Activated CD8-positive, alpha-beta T cell treated with anti-CD3 and anti-CD28 coated beads for 36 hours (primary cell): ENCODE data around the gene HS3ST2. TPM values are rescaled to one million over a fixed set of nuclear protein-coding genes. Genes with fewer than 3 reads are reported as not detected.

Experiments used
- ATAC-seq: fragments of 200-7000 bp; cut with Tn5 transposase; one replicate; pipeline ENCODE4 v1.10.0; 2021; ENCODE audit warnings: mild to moderate bottlenecking, moderate library complexity
- CTCF ChIA-PET: fragments of 350-600 bp; sonication (Branson Sonifier 250); formaldehyde crosslinking; loops from one replicate; lab custom pipeline; 2021; ENCODE audit warnings: antibody characterized with exemption; lab: Charles Lee
- POLR2A ChIA-PET: fragments of 350-600 bp; sonication (Branson Sonifier 250); formaldehyde crosslinking; loops from one replicate; lab custom pipeline; 2021; ENCODE audit warnings: antibody characterized with exemption; lab: Charles Lee
- DNase-seq: peaks from one replicate; pipeline ENCODE4 v3.0.0-alpha.2; 2020
- H3K27ac Mint-ChIP-seq: one replicate; pipeline ENCODE4 v1.8.0; 2021; ENCODE audit warnings: mild to moderate bottlenecking, mixed read lengths
- H3K27me3 Mint-ChIP-seq: one replicate; pipeline ENCODE4 v1.8.0; 2021; ENCODE audit warnings: mixed read lengths
- H3K36me3 Mint-ChIP-seq: one replicate; pipeline ENCODE4 v1.8.0; 2021; ENCODE audit warnings: low read depth, mixed read lengths
- H3K4me1 Mint-ChIP-seq: one replicate; pipeline ENCODE4 v1.8.0; 2021; ENCODE audit warnings: low read depth, mixed read lengths
- H3K4me3 Mint-ChIP-seq: one replicate; pipeline ENCODE4 v1.8.0; 2021; ENCODE audit warnings: mild to moderate bottlenecking, moderate library complexity, mixed read lengths
- H3K9me3 Mint-ChIP-seq: one replicate; pipeline ENCODE4 v1.8.0; 2021; ENCODE audit warnings: mixed read lengths
- intact Hi-C: fragments of 100-400 bp; cut with micrococcal nuclease; formaldehyde crosslinking; loops from one replicate; pipeline ENCODE4 v1.10.0; 2022
- total RNA-seq, 2 experiments: library from RNA; stranded (reverse); gene quantifications; one replicate each; pipeline ENCODE4 v1.2.3, GENCODE V29; 2021
- TF ChIP-seq, protein P1 (sequence below): fragments of 200-600 bp; IDR thresholded peaks from one replicate; pipeline ENCODE4 v1.8.0; 2022; ENCODE audit warnings: antibody characterized with exemption, mild to moderate bottlenecking

The HS3ST2 gene
- total RNA-seq, 2 experiments from 2014 or later: not detected

DNA sequence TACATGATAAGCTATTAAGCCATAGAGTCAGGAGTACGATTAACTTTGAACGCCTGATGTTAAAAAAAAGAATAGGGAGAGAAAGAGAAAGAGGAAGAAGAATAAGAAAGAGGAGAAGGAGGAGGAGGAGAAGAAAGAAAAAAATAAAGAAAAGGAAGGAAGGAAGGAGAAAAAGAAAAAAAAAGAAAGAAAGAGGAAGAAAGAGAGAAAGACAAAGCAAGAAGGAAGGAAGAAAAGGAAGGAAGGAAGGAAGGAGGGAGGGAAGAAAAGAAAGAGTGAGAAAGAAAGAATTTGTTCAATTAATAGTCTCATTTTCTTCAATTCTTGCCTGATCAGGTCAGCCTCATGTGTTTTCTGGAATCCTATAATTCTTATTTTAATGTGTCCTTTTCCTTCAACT is 33.7 kb downstream of the HS3ST2 start:
- Mint-ChIP-seq H3K4me3 (no peak overlapping the region), H3K27ac (no peak overlapping the region), H3K9me3 (no peaks in the 10 kb centered on the region), H3K36me3 (no peaks in the 10 kb centered on the region), H3K4me1 (no peaks in the 10 kb centered on the region), H3K27me3 (peaks cover 10% of the 10 kb centered on the region)
- ATAC-seq: no peak
- POLR2A ChIA-PET: no interaction called here
- intact Hi-C loops: no loop called here
- CTCF ChIA-PET: no interaction called here
- DNase-seq: no peak
- TF ChIP-seq, protein P1, sequence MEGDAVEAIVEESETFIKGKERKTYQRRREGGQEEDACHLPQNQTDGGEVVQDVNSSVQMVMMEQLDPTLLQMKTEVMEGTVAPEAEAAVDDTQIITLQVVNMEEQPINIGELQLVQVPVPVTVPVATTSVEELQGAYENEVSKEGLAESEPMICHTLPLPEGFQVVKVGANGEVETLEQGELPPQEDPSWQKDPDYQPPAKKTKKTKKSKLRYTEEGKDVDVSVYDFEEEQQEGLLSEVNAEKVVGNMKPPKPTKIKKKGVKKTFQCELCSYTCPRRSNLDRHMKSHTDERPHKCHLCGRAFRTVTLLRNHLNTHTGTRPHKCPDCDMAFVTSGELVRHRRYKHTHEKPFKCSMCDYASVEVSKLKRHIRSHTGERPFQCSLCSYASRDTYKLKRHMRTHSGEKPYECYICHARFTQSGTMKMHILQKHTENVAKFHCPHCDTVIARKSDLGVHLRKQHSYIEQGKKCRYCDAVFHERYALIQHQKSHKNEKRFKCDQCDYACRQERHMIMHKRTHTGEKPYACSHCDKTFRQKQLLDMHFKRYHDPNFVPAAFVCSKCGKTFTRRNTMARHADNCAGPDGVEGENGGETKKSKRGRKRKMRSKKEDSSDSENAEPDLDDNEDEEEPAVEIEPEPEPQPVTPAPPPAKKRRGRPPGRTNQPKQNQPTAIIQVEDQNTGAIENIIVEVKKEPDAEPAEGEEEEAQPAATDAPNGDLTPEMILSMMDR: no peak

DNA sequence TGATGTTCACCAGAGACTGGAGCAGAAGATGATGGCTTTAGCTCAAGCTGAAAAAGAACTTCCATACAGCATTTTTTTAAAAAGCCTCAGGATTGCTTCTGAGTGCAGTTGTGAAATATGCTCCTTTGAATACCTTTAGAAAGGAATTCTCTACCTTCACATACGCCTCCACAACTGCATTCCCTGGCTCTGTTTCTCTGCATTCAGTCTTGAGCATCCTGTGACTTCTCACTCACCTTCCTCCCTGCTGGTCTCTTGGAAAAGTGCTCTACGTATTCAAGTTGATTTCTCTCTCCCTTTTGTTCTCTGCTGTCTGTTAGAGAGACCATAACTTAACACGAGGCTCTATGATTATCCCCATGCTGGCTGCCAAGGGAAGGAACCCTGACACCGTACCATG is 34.5 kb downstream of the HS3ST2 start:
- TF ChIP-seq, protein P1: no peak
- Mint-ChIP-seq H3K4me3 (no peak overlapping the region), H3K9me3 (no peaks in the 10 kb centered on the region), H3K27me3 (peaks cover 6% of the 10 kb centered on the region), H3K4me1 (no peaks in the 10 kb centered on the region), H3K27ac (no peak overlapping the region), H3K36me3 (no peaks in the 10 kb centered on the region)
- ChIA-PET POLR2A (no interaction called here), CTCF (no interaction called here)
- no peak for ATAC-seq
- intact Hi-C loops: no loop called here
- DNase-seq: no peak

DNA sequence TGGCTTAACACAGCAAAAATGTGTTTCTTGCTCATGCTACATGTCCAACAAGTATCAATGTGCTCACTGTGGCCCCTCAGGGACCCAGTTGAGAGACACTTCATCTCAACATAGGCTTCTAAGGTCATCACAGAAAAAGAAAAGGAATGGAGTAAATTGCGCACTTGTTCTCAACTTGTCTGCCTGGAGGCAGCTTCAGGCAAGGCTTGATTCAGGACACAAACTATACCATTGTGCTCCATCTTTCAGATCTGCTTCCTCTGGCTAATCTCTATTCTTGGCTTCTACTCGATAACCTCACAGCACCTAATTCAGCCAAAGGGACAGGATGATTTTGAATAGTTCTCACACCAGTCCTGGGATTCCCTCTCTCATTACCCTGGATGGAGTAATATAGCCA is 35.6 kb downstream of the HS3ST2 start:
- TF ChIP-seq, protein P1: no peak
- no peaks in the 10 kb centered on the region for H3K36me3 Mint-ChIP-seq
- CTCF ChIA-PET: no interaction called here
- intact Hi-C loops: no loop called here
- ATAC-seq (no peak), DNase-seq (no peak)
- no peaks in the 10 kb centered on the region for H3K4me1 Mint-ChIP-seq
- H3K27ac Mint-ChIP-seq: no peak overlapping the region
- POLR2A ChIA-PET: no interaction called here
- no peaks in the 10 kb centered on the region for H3K9me3 Mint-ChIP-seq
- peaks cover 5% of the 10 kb centered on the region for H3K27me3 Mint-ChIP-seq
- no peak overlapping the region for H3K4me3 Mint-ChIP-seq

DNA sequence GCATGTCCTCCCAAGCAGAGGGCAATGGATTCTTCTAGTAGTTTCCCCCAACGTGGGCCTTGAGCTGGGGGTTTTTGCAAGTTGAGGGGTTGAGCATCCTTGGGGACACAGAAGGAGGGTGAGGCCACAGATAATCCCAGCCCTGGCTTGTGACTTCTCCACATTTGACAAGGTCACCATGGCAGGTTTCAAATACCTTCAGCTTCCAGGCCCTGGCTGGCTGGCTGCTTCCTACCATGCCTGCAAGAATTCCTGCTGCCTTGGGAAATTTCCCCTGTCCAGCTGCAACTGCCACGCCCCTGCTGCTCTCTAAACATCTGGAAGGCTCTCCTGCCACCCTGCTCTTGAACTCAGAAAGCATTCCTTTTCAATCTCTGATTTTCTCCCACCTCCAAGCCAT is 41.3 kb downstream of the HS3ST2 start:
- Mint-ChIP-seq H3K9me3 (no peaks in the 10 kb centered on the region), H3K4me3 (no peak overlapping the region), H3K36me3 (no peaks in the 10 kb centered on the region), H3K27ac (no peak overlapping the region), H3K27me3 (peaks cover 1% of the 10 kb centered on the region), H3K4me1 (no peaks in the 10 kb centered on the region)
- ChIA-PET POLR2A (interaction anchor here (1.1 kb wide), 1 partner anchor 17 kb away, joined by 3 read pairs; no protein-coding TSS in a partner anchor), CTCF (no interaction called here)
- no peak for DNase-seq
- no peak for ATAC-seq
- intact Hi-C loops: no loop called here
- TF ChIP-seq, protein P1: no peak

DNA sequence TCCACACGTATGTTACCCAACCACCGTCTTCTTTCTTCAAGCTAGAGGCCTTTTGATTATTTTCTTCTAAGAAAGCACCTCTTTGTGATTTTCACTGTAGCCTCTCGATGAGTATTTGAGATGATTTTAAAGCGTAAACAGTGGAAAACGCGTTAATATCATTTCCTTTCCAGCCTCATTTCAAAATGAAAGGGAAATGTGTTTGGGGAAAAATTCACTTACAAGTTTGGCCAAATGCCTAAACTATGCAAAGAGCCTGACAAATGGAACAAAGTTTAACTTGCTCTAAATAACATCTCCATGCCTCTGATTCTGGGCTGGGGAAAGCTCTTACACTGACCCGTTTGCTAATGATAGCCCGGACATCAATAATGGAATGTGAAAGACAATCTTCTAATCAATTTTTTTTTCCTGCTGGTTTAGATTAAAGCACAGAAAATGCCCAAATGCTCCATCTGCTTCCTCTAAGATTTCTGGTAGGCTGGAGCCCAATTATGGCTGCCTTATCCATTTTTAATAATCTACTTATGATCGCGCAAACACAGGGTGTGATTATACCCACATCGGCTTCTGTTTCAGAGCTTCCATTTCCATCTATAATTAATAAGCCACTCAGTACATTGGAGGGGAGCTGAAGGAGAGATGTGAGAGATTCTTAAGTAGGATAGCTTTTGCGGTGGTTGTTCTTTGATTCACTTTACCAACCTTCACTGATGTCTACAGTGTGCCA is 43.5 kb downstream of the HS3ST2 start:
- peaks cover 1% of the 10 kb centered on the region for H3K27me3 Mint-ChIP-seq
- ChIA-PET POLR2A (no interaction called here), CTCF (interaction anchor here (1.4 kb wide), 1 partner anchor 42 kb away, joined by 5 read pairs; no protein-coding TSS in a partner anchor)
- TF ChIP-seq, protein P1: no peak
- no peaks in the 10 kb centered on the region for H3K36me3 Mint-ChIP-seq
- H3K4me3 Mint-ChIP-seq: no peak overlapping the region
- H3K27ac Mint-ChIP-seq: no peak overlapping the region
- no peak for ATAC-seq
- H3K4me1 Mint-ChIP-seq: no peaks in the 10 kb centered on the region
- intact Hi-C loops: no loop called here
- no peak for DNase-seq
- H3K9me3 Mint-ChIP-seq: no peaks in the 10 kb centered on the region
